T-helper 2 cell treated with Interferon-gamma antibody and Interleukin-4, amounts not matched to agents 5 μg/mL and 100 μg/mL, for 36 hours (primary cell): ENCODE data around the gene ENO3.

ENCODE experiments used
- DNase-seq: peaks from one replicate; pipeline ENCODE4 v3.0.0; 2021; ENCODE audit warnings: low spot score
- H3K27ac Mint-ChIP-seq: one replicate; pipeline ENCODE4 v1.8.0; 2021; ENCODE audit warnings: mild to moderate bottlenecking, mixed read lengths
- H3K27me3 Mint-ChIP-seq: one replicate; pipeline ENCODE4 v1.8.0; 2021; ENCODE audit warnings: low read depth, mixed read lengths
- H3K36me3 Mint-ChIP-seq: one replicate; pipeline ENCODE4 v1.8.0; 2021; ENCODE audit warnings: low read depth, mixed read lengths
- H3K4me1 Mint-ChIP-seq: one replicate; pipeline ENCODE4 v1.8.0; 2021; ENCODE audit warnings: low read depth, mixed read lengths
- H3K4me3 Mint-ChIP-seq: one replicate; pipeline ENCODE4 v1.8.0; 2022; ENCODE audit warnings: mild to moderate bottlenecking, moderate library complexity, mixed read lengths
- H3K9me3 Mint-ChIP-seq: one replicate; pipeline ENCODE4 v1.8.0; 2021; ENCODE audit warnings: mixed read lengths

Gene ENO3

GRCh38 chr17:4928881-4929280 is 22.0 kb upstream of the ENO3 start:
- peaks cover 27% of the 10 kb centered on the region for H3K36me3 Mint-ChIP-seq

GRCh38 chr17:4931963-4932362 is 19.0 kb upstream of the ENO3 start, which contains the start of gene GP1BA:
Gene GP1BA, plus strand, starts transcription at chr17:4932277. Its CDS starts 328 bp downstream, at chr17:4932605.
- Mint-ChIP-seq H3K4me1 (peaks cover 21% of the 10 kb centered on the region), H3K9me3 (no peaks in the 10 kb centered on the region), H3K36me3 (peaks cover 37% of the 10 kb centered on the region), H3K27ac (peak within 1 kb of the TSS; percentile 15), H3K4me3 (no peak within 1 kb of the TSS), H3K27me3 (no peaks in the 10 kb centered on the region)
- no peak for DNase-seq

More at GRCh38 chr17:4928881-4929280, 22.0 kb upstream of the ENO3 start:
- no peak for DNase-seq
- H3K4me1 Mint-ChIP-seq: peaks cover 6% of the 10 kb centered on the region
- H3K9me3 Mint-ChIP-seq: no peaks in the 10 kb centered on the region
- no peak overlapping the region for H3K4me3 Mint-ChIP-seq
- H3K27me3 Mint-ChIP-seq: no peaks in the 10 kb centered on the region
- H3K27ac Mint-ChIP-seq: no peak overlapping the region

- H3K4me3 Mint-ChIP-seq: no peak overlapping the region
- H3K27ac Mint-ChIP-seq: no peak overlapping the region
- DNase-seq: no peak
- peaks cover 21% of the 10 kb centered on the region for H3K4me1 Mint-ChIP-seq
- H3K27me3 Mint-ChIP-seq: no peaks in the 10 kb centered on the region
- H3K9me3 Mint-ChIP-seq: no peaks in the 10 kb centered on the region
- peaks cover 41% of the 10 kb centered on the region for H3K36me3 Mint-ChIP-seq
Observed at GRCh38 chr17:4932756-4933155, 18.2 kb upstream of the ENO3 start.

- Mint-ChIP-seq H3K4me1 (peaks cover 27% of the 10 kb centered on the region), H3K27ac (peak overlapping the region; percentile 67), H3K4me3 (peak overlapping the region; percentile 12), H3K27me3 (no peaks in the 10 kb centered on the region), H3K36me3 (peaks cover 46% of the 10 kb centered on the region), H3K9me3 (no peaks in the 10 kb centered on the region)
- no peak for DNase-seq
Observed at GRCh38 chr17:4933646-4934045, 17.3 kb upstream of the ENO3 start.

- no peak for DNase-seq
- peak overlapping the region; percentile 67 for H3K27ac Mint-ChIP-seq
- H3K9me3 Mint-ChIP-seq: no peaks in the 10 kb centered on the region
- H3K4me3 Mint-ChIP-seq: peak overlapping the region; percentile 12
- peaks cover 47% of the 10 kb centered on the region for H3K36me3 Mint-ChIP-seq
- H3K27me3 Mint-ChIP-seq: no peaks in the 10 kb centered on the region
- peaks cover 31% of the 10 kb centered on the region for H3K4me1 Mint-ChIP-seq
Observed at GRCh38 chr17:4934173-4934979, 16.5 kb upstream of the ENO3 start.

- peaks cover 31% of the 10 kb centered on the region for H3K4me1 Mint-ChIP-seq
Observed at GRCh38 chr17:4935650-4936049, 15.3 kb upstream of the ENO3 start.

GRCh38 chr17:4936436-4936835 is 14.5 kb upstream of the ENO3 start:
- DNase-seq: no peak
- Mint-ChIP-seq H3K36me3 (peaks cover 51% of the 10 kb centered on the region), H3K4me1 (peaks cover 33% of the 10 kb centered on the region)

More at GRCh38 chr17:4935650-4936049, 15.3 kb upstream of the ENO3 start:
- no peak for DNase-seq
- Mint-ChIP-seq H3K9me3 (no peaks in the 10 kb centered on the region), H3K27me3 (no peaks in the 10 kb centered on the region), H3K36me3 (peaks cover 49% of the 10 kb centered on the region), H3K27ac (no peak overlapping the region), H3K4me3 (no peak overlapping the region)

GRCh38 chr17:4937553-4937952 is 13.4 kb upstream of the ENO3 start:
- peaks cover 42% of the 10 kb centered on the region for H3K4me1 Mint-ChIP-seq
- no peaks in the 10 kb centered on the region for H3K27me3 Mint-ChIP-seq
- H3K27ac Mint-ChIP-seq: no peak overlapping the region
- no peak for DNase-seq
- H3K4me3 Mint-ChIP-seq: peak overlapping the region; percentile 96
- H3K36me3 Mint-ChIP-seq: peaks cover 60% of the 10 kb centered on the region
- H3K9me3 Mint-ChIP-seq: no peaks in the 10 kb centered on the region

More at GRCh38 chr17:4936436-4936835, 14.5 kb upstream of the ENO3 start:
- no peak overlapping the region for H3K4me3 Mint-ChIP-seq
- H3K27me3 Mint-ChIP-seq: no peaks in the 10 kb centered on the region
- H3K9me3 Mint-ChIP-seq: no peaks in the 10 kb centered on the region
- peak overlapping the region; percentile 47 for H3K27ac Mint-ChIP-seq

GRCh38 chr17:4938069-4938491 is 12.8 kb upstream of the ENO3 start:
- Mint-ChIP-seq H3K27me3 (no peaks in the 10 kb centered on the region), H3K27ac (peak overlapping the region; percentile 69), H3K36me3 (peaks cover 63% of the 10 kb centered on the region), H3K9me3 (no peaks in the 10 kb centered on the region), H3K4me3 (peak overlapping the region; percentile 96), H3K4me1 (peaks cover 46% of the 10 kb centered on the region)
- DNase-seq: no peak

- Mint-ChIP-seq H3K9me3 (no peaks in the 10 kb centered on the region), H3K36me3 (peaks cover 67% of the 10 kb centered on the region), H3K4me3 (peak overlapping the region; percentile 96), H3K4me1 (peaks cover 48% of the 10 kb centered on the region), H3K27me3 (no peaks in the 10 kb centered on the region), H3K27ac (peak overlapping the region; percentile 87)
- no peak for DNase-seq
Observed at GRCh38 chr17:4938688-4939545, 12.0 kb upstream of the ENO3 start.

- Mint-ChIP-seq H3K4me1 (peaks cover 48% of the 10 kb centered on the region), H3K4me3 (peak overlapping the region; percentile 96), H3K27me3 (no peaks in the 10 kb centered on the region), H3K27ac (peak overlapping the region; percentile 87), H3K36me3 (peaks cover 67% of the 10 kb centered on the region), H3K9me3 (no peaks in the 10 kb centered on the region)
- DNase-seq: no peak
Observed at GRCh38 chr17:4939546-4939795, 11.4 kb upstream of the ENO3 start.

GRCh38 chr17:4939796-4940554 is 10.9 kb upstream of the ENO3 start, which contains the start of the genes RNF167 and SLC25A11:
Gene RNF167, plus strand, starts transcription at chr17:4940268. Its CDS starts 642 bp downstream, at chr17:4940910.
Gene SLC25A11, minus strand, starts transcription at chr17:4940046. Its CDS starts 136 bp downstream, at chr17:4939910.
- Mint-ChIP-seq H3K4me3 (peak within 1 kb of the TSS; percentile 96), H3K36me3 (peaks cover 70% of the 10 kb centered on the region), H3K27me3 (no peaks in the 10 kb centered on the region), H3K4me1 (peaks cover 49% of the 10 kb centered on the region), H3K9me3 (no peaks in the 10 kb centered on the region), H3K27ac (peak within 1 kb of the TSS; percentile 95)
- peak; percentile 98 for DNase-seq

GRCh38 chr17:4940555-4941318 is 10.2 kb upstream of the ENO3 start:
- Mint-ChIP-seq H3K27me3 (no peaks in the 10 kb centered on the region), H3K9me3 (no peaks in the 10 kb centered on the region), H3K36me3 (peaks cover 76% of the 10 kb centered on the region), H3K4me1 (peaks cover 55% of the 10 kb centered on the region), H3K4me3 (peak overlapping the region; percentile 96), H3K27ac (peak overlapping the region; percentile 95)
- DNase-seq: peak; percentile 34
